ENCODE data around the gene PIP4P1. TPM values are rescaled to one million over a fixed set of nuclear protein-coding genes. Genes with fewer than 3 reads are reported as not detected.

The PIP4P1 gene
- total and polyA plus RNA-seq, 8 donors: 2.0 to 30.5 (median 22.4) TPM

- Histone ChIP-seq H3K27me3 (no peaks in the 10 kb centered on the region), H3K9me3 (no peaks in the 10 kb centered on the region), H3K36me3 (peaks cover 24 to 57% (median 51%) of the 10 kb centered on the region in 4 donors), H3K4me3 (no peak overlapping the region), H3K27ac (peak overlapping the region in 2 of 5 donors; percentile 33 to 34), H3K4me1 (peaks cover 28 to 73% (median 41%) of the 10 kb centered on the region in 4 donors)
- intact Hi-C loops (cut with DNase I; ENCODE audit: low total_unique reads): loop anchor here (10.0 kb wide), 1 partner anchor 58 kb away; the partner anchor contains the start of gene TEP1
- TF ChIP-seq, protein P1, sequence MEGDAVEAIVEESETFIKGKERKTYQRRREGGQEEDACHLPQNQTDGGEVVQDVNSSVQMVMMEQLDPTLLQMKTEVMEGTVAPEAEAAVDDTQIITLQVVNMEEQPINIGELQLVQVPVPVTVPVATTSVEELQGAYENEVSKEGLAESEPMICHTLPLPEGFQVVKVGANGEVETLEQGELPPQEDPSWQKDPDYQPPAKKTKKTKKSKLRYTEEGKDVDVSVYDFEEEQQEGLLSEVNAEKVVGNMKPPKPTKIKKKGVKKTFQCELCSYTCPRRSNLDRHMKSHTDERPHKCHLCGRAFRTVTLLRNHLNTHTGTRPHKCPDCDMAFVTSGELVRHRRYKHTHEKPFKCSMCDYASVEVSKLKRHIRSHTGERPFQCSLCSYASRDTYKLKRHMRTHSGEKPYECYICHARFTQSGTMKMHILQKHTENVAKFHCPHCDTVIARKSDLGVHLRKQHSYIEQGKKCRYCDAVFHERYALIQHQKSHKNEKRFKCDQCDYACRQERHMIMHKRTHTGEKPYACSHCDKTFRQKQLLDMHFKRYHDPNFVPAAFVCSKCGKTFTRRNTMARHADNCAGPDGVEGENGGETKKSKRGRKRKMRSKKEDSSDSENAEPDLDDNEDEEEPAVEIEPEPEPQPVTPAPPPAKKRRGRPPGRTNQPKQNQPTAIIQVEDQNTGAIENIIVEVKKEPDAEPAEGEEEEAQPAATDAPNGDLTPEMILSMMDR (IDR thresholded peaks at IDR 0.05): no peak
- TF ChIP-seq POLR2AphosphoS5 (IDR thresholded peaks at IDR 0.05): no peak
- TF ChIP-seq EP300 (IDR thresholded peaks at IDR 0.05): no peak
- no peak for TF ChIP-seq POLR2A (IDR thresholded peaks at IDR 0.05)
- peak in 1 of 2 donors; percentile 52 for DNase-seq
- WGBS, 5 donors: 54 to 67% (median 63%) methylated on average over 2 of the region's 2 CpGs
Observed at GRCh38 chr14:20472536-20473169, 11.4 kb upstream of the PIP4P1 start.

- DNase-seq: no peak
- TF ChIP-seq POLR2A (IDR thresholded peaks at IDR 0.05): no peak
- no peak for TF ChIP-seq EP300 (IDR thresholded peaks at IDR 0.05)
- TF ChIP-seq, protein P1 (IDR thresholded peaks at IDR 0.05): no peak
- no peak for TF ChIP-seq POLR2AphosphoS5 (IDR thresholded peaks at IDR 0.05)
- no peaks in the 10 kb centered on the region for H3K9me3 ChIP-seq
- H3K4me3 ChIP-seq: peak overlapping the region; percentile 70 to 76 (median 74)
- WGBS, 5 donors: 0 to 3% (median 2%) methylated on average over 2 of the region's 2 CpGs
- no peaks in the 10 kb centered on the region for H3K27me3 ChIP-seq
- intact Hi-C loops (cut with DNase I; ENCODE audit: low total_unique reads): loop anchor here (10.0 kb wide), 1 partner anchor 56 kb away; the partner anchor contains the start of gene TEP1
- H3K27ac ChIP-seq: peak overlapping the region; percentile 91 to 96 (median 92)
- peaks cover 14 to 54% (median 28%) of the 10 kb centered on the region in 4 donors for H3K4me1 ChIP-seq
- H3K36me3 ChIP-seq: peaks cover 10 to 36% (median 34%) of the 10 kb centered on the region in 4 donors
Observed at GRCh38 chr14:20470603-20470901, 9.3 kb upstream of the PIP4P1 start.

- Histone ChIP-seq H3K4me1 (peaks cover 14 to 54% (median 28%) of the 10 kb centered on the region in 4 donors), H3K4me3 (peak overlapping the region; percentile 70 to 76 (median 74)), H3K36me3 (peaks cover 5 to 31% (median 29%) of the 10 kb centered on the region in 4 donors), H3K27ac (peak overlapping the region; percentile 91 to 96 (median 92)), H3K27me3 (no peaks in the 10 kb centered on the region), H3K9me3 (no peaks in the 10 kb centered on the region)
- TF ChIP-seq EP300 (IDR thresholded peaks at IDR 0.05): no peak
- TF ChIP-seq POLR2AphosphoS5 (IDR thresholded peaks at IDR 0.05): peak in 2 of 3 donors; percentile 64 to 77
- DNase-seq: peak; percentile 40 to 69
- 0 to 2% (median 1%) methylated on average over 12 of the region's 12 CpGs for WGBS, 5 donors
- intact Hi-C loops (cut with DNase I; ENCODE audit: low total_unique reads): loop anchor here (10.0 kb wide), 1 partner anchor 55 kb away; the partner anchor contains the start of gene TEP1
Observed at GRCh38 chr14:20469890-20470602, 8.8 kb upstream of the PIP4P1 start.

DNA sequence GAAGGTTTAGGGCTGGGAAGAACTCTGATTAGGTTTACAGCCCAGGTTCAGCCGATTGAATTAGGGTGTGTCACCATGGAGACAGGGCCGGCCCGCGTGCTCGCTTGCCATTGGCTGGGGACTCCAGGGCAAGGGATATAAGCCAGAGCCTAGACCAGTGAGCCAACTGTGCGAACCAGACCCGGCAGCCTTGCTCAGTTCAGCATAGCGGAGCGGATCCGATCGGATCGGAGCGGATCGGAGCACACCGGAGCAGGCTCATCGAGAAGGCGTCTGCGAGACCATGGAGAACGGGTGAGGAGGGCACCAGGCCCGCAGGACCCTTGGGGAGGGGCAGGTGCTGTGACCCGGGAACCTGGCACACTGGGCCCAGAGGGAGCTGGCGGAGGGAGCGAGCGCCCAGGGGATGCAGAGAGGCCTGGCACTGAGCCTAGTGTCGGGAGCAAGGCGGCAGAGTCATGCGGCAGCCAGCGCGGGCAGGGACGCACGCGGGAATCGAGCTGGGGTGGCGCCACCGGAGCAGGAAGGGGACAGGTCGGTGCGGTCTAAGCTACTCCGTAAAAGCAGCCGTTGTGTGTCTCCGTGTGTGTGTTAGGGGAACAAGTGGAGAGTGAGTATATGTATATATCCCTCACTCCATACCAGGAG lies 8.1 kb upstream of the PIP4P1 start, which contains the start of gene PNP:
PNP (plus strand) TSS at position 165 of the 648 bp plus-strand sequence; CDS start at position 284, 119 bp downstream.
- Histone ChIP-seq H3K27me3 (no peaks in the 10 kb centered on the region), H3K27ac (peak within 1 kb of the TSS; percentile 91 to 96 (median 92)), H3K4me3 (peak within 1 kb of the TSS; percentile 70 to 76 (median 74)), H3K36me3 (peaks cover 0 to 25% (median 22%) of the 10 kb centered on the region in 4 donors), H3K4me1 (peaks cover 14 to 51% (median 28%) of the 10 kb centered on the region in 4 donors), H3K9me3 (no peaks in the 10 kb centered on the region)
- 0 to 1% (median 0%) methylated on average over 35 to 40 of the region's 40 CpGs for WGBS, 5 donors
- intact Hi-C loops (cut with DNase I; ENCODE audit: low total_unique reads): no loop called here
- no peak for TF ChIP-seq EP300 (IDR thresholded peaks at IDR 0.05)
- TF ChIP-seq POLR2A (IDR thresholded peaks at IDR 0.05): peak in 3 of 4 donors; percentile 75 to 98 (median 84)
- TF ChIP-seq, protein P1 (IDR thresholded peaks at IDR 0.05): no peak
- peak; percentile 98 to 100 (median 100) for TF ChIP-seq POLR2AphosphoS5 (IDR thresholded peaks at IDR 0.05)
- peak; percentile 93 to 96 for DNase-seq

Data from stomach (tissue), 9 donors.